Ishikawa (cell line): ENCODE results near the gene CCL7.

ENCODE experiments used
- CEBPB ChIP-seq: IDR thresholded peaks from 2 replicates; pipeline ENCODE4 v1.6.1; 2012
- CREB1 ChIP-seq: IDR thresholded peaks from 2 replicates; pipeline ENCODE4 v1.6.1; 2012; ENCODE audit warnings: low read depth
- EGR1 ChIP-seq: IDR thresholded peaks from 2 replicates; pipeline ENCODE4 v1.6.1; 2012
- EP300 ChIP-seq: IDR thresholded peaks from 2 replicates; pipeline ENCODE4 v1.6.1; 2012; ENCODE audit warnings: borderline replicate concordance
- FOXM1 ChIP-seq: IDR thresholded peaks from 2 replicates; pipeline ENCODE4 v1.6.1; 2012; ENCODE audit warnings: low read depth, borderline replicate concordance
- MAX ChIP-seq: IDR thresholded peaks from 2 replicates; pipeline ENCODE4 v1.6.1; 2012
- NFIC ChIP-seq: IDR thresholded peaks from 2 replicates; pipeline ENCODE4 v1.6.1; 2012
- RAD21 ChIP-seq: IDR thresholded peaks from 2 replicates; pipeline ENCODE4 v1.6.1; 2012; ENCODE audit warnings: low read depth
- REST ChIP-seq: IDR thresholded peaks from 2 replicates; pipeline ENCODE4 v1.6.1; 2012; ENCODE audit warnings: low read depth, mild to moderate bottlenecking
- TAF1 ChIP-seq: IDR thresholded peaks from 2 replicates; pipeline ENCODE4 v1.6.1; 2012; ENCODE audit warnings: low read depth, mild to moderate bottlenecking
- TCF12 ChIP-seq: IDR thresholded peaks from 2 replicates; pipeline ENCODE4 v1.6.1; 2012; ENCODE audit warnings: low read depth
- TEAD4 ChIP-seq: IDR thresholded peaks from 2 replicates; pipeline ENCODE4 v1.6.1; 2012
- USF1 ChIP-seq: IDR thresholded peaks from 2 replicates; pipeline ENCODE4 v1.6.1; 2012
- YY1 ChIP-seq: IDR thresholded peaks from 2 replicates; pipeline ENCODE4 v1.6.1; 2012; ENCODE audit warnings: low read depth
- ZBTB7A ChIP-seq: IDR thresholded peaks from 2 replicates; pipeline ENCODE4 v1.6.1; 2012; ENCODE audit warnings: low read depth

CCL7 gene

GRCh38 chr17:34225046-34225445 lies 45.0 kb upstream of the CCL7 start:
- TF ChIP-seq MAX (no peak), REST (no peak), TCF12 (no peak), ZBTB7A (no peak), TAF1 (no peak)

GRCh38 chr17:34226011-34226743 lies 43.8 kb upstream of the CCL7 start:
- TF ChIP-seq TEAD4 (no peak), CEBPB (no peak), TCF12 (no peak), ZBTB7A (no peak), MAX (no peak)

GRCh38 chr17:34226744-34227034 lies 43.3 kb upstream of the CCL7 start:
- TF ChIP-seq CREB1 (no peak), ZBTB7A (no peak), EGR1 (no peak), TEAD4 (no peak), YY1 (no peak), MAX (no peak), FOXM1 (no peak), EP300 (no peak)

GRCh38 chr17:34227707-34228106 lies 42.3 kb upstream of the CCL7 start:
- TF ChIP-seq ZBTB7A (no peak), EGR1 (no peak), REST (no peak), TCF12 (no peak), EP300 (no peak)

- no peak for TF ChIP-seq TAF1
- TF ChIP-seq FOXM1 = no peak
- no peak for TF ChIP-seq USF1
- TF ChIP-seq RAD21 = no peak
- no peak for TF ChIP-seq TEAD4
- TF ChIP-seq REST = no peak
- no peak for TF ChIP-seq NFIC
- no peak for TF ChIP-seq EP300
- TF ChIP-seq CREB1 = no peak
- no peak for TF ChIP-seq EGR1
- no peak for TF ChIP-seq MAX
- no peak for TF ChIP-seq ZBTB7A
- no peak for TF ChIP-seq TCF12
Measured at GRCh38 chr17:34228781-34229180, 41.2 kb upstream of the CCL7 start.
